WTC11 (cell line): ENCODE measurements around the gene HHAT.

Experiments
- ELF4 ChIP-seq: sonication (generic); formaldehyde crosslinking; IDR thresholded peaks from 2 replicates; pipeline ENCODE4 v1.8.1; 2022; ENCODE audit warnings: low read depth, mild to moderate bottlenecking, moderate library complexity, missing genetic modification reagents
- GTF2I ChIP-seq: fragments of 250-450 bp; sonication (Bioruptor Pico); conservative IDR thresholded peaks from 2 replicates; pipeline ENCODE4 v1.4.0; 2021; ENCODE audit warnings: mild to moderate bottlenecking
- NR3C1 ChIP-seq: sonication (generic); formaldehyde crosslinking; conservative IDR thresholded peaks from 2 replicates; pipeline ENCODE4 v1.8.1; 2023; ENCODE audit warnings: low read depth, mild to moderate bottlenecking, missing genetic modification reagents
- TEAD4 ChIP-seq: sonication (generic); formaldehyde crosslinking; IDR thresholded peaks from 2 replicates; pipeline ENCODE4 v1.8.0; 2022; ENCODE audit warnings: mild to moderate bottlenecking, missing genetic modification reagents
- ZNF121 ChIP-seq: sonication (generic); formaldehyde crosslinking; IDR thresholded peaks from 2 replicates; pipeline ENCODE4 v1.8.0; 2023; ENCODE audit warnings: missing genetic modification reagents
- TF ChIP-seq, protein P1 (sequence below): fragments of 200-600 bp; IDR thresholded peaks from 2 replicates; pipeline ENCODE4 v1.8.0; 2022; ENCODE audit warnings: antibody characterized with exemption
- TF ChIP-seq, protein P2 (sequence below): sonication (generic); formaldehyde crosslinking; IDR thresholded peaks from 2 replicates; pipeline ENCODE4 v1.8.1; 2022; ENCODE audit warnings: low read depth, missing genetic modification reagents, borderline replicate concordance
- TF ChIP-seq, protein P3 (sequence below): sonication (generic); formaldehyde crosslinking; IDR thresholded peaks from 2 replicates; pipeline ENCODE4 v1.8.0; 2022; ENCODE audit warnings: mild to moderate bottlenecking, missing genetic modification reagents

DNA sequence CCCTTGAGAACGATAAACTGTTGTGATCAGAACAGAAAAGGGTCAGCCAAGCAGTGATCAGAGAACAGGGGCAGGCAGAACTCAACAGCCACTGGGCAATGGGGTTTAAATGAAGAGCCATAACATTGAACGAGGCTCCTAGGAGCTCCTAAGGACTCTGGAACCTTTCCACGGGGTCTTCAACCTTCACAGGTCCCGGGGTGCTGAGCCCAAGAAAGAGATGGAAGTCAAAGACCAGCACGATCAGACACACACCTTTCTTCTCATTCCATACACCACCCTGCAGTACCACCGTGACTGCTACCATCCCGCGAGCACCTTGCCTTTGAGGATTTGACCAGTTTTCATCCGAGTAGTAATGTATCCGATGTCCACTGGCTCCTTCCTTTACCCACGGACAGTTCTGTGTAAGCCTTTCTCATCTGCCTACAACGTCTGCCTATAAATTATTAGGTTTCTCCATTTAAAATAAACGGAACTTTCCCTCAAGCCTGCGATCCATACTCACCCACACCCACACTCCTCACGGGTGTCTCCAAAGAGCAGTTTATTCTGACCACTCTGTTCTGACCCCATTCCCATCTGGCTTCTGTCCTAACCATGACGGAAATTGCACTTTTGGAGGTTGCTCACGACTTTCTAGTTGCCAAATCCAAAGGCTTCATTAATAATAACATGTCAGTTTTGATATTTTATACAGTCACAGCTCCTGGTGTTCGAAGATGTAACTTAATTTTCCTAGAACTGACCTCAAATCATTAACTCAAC is 16.8 kb upstream of the HHAT start:
- TF ChIP-seq, protein P1, sequence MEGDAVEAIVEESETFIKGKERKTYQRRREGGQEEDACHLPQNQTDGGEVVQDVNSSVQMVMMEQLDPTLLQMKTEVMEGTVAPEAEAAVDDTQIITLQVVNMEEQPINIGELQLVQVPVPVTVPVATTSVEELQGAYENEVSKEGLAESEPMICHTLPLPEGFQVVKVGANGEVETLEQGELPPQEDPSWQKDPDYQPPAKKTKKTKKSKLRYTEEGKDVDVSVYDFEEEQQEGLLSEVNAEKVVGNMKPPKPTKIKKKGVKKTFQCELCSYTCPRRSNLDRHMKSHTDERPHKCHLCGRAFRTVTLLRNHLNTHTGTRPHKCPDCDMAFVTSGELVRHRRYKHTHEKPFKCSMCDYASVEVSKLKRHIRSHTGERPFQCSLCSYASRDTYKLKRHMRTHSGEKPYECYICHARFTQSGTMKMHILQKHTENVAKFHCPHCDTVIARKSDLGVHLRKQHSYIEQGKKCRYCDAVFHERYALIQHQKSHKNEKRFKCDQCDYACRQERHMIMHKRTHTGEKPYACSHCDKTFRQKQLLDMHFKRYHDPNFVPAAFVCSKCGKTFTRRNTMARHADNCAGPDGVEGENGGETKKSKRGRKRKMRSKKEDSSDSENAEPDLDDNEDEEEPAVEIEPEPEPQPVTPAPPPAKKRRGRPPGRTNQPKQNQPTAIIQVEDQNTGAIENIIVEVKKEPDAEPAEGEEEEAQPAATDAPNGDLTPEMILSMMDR: no peak
- TF ChIP-seq ELF4 (CRISPR knock-in tag) (no peak), GTF2I (CRISPR knock-in tag) (no peak), TEAD4 (CRISPR knock-in tag) (no peak), ZNF121 (CRISPR knock-in tag) (no peak), NR3C1 (no peak)
- TF ChIP-seq, protein P2, sequence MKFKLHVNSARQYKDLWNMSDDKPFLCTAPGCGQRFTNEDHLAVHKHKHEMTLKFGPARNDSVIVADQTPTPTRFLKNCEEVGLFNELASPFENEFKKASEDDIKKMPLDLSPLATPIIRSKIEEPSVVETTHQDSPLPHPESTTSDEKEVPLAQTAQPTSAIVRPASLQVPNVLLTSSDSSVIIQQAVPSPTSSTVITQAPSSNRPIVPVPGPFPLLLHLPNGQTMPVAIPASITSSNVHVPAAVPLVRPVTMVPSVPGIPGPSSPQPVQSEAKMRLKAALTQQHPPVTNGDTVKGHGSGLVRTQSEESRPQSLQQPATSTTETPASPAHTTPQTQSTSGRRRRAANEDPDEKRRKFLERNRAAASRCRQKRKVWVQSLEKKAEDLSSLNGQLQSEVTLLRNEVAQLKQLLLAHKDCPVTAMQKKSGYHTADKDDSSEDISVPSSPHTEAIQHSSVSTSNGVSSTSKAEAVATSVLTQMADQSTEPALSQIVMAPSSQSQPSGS (CRISPR knock-in tag): no peak
- TF ChIP-seq, protein P3, sequence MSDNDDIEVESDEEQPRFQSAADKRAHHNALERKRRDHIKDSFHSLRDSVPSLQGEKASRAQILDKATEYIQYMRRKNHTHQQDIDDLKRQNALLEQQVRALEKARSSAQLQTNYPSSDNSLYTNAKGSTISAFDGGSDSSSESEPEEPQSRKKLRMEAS (CRISPR knock-in tag): no peak
